ENCODE measurements around the gene FZR1. TPM values are rescaled to one million over a fixed set of nuclear protein-coding genes. Genes with fewer than 3 reads are reported as not detected.

Gene FZR1
- total and polyA plus RNA-seq, 2 of the 13 experiments (the other 11 are each of a cell fraction or from before 2014, with no cell fraction given) = 29.0 to 30.8 TPM

DNA sequence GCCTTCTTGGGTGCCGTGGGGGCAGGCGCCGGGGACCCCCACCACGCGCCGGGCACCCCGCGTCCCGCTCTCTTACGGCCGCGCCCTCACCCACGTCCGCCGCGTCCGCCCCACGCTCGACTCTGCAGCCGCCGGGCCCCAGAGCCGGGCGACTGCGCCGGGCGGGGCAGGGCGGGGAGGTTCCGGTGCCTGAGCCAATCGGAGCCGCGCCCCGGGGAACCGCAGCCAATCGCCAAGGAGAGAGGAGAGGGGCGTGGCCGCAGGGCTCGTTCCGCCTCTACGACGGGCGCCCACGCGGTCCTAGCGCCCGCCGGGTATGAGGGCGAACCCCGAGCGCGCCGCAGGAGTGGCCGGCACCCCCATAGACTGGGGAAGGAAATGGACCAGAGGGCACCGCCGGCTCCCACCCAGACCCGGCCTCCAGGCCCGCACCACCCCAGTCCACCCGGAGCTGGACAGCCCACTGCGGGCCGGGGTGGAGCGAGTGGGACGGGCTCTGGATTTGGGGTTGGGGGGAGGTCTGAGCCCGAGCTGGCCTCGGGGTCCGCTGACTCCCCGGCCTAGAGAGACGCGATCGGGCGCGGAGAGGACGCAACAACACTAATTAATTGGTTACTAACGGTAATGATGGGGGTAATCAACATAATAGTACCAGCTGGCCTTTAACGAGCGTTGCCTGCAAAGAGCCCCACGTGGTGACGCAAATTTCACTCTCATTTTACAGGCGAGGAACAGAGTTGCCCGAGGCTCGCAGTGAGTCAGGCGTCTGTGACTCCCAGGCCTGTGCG is 51.5 kb downstream of the FZR1 start, which contains the start of gene MFSD12 (continued):
- TF ChIP-seq SRSF1 (optimal IDR thresholded peaks at IDR 0.05; ENCODE audit: low read depth, low read length) (no peak), MAFK (conservative IDR thresholded peaks at IDR 0.05 in 1 of 2, IDR thresholded peaks at IDR 0.05 in 1 of 2; ENCODE audit: low read length in 2 of 2) (no peak), ZMYM4 (CRISPR knock-in tag; IDR thresholded peaks at IDR 0.05) (peak; percentile 86), GLI4 (CRISPR knock-in tag; IDR thresholded peaks at IDR 0.05; ENCODE audit: borderline replicate concordance) (0 out of 2 replicates have a peak, but pooled peaks have one; percentile 16), ZFP62 (CRISPR knock-in tag; IDR thresholded peaks at IDR 0.05) (no peak), ZNF264 (CRISPR knock-in tag; IDR thresholded peaks at IDR 0.05) (no peak), ATF7-NPFF (CRISPR knock-in tag; IDR thresholded peaks at IDR 0.05; ENCODE audit: low read depth) (peak; percentile 55; the same call in 1 of the 2 replicates), MEF2D (CRISPR knock-in tag; IDR thresholded peaks at IDR 0.05) (no peak), TP53 (CRISPR knock-in tag; conservative IDR thresholded peaks at IDR 0.05) (no peak), SNAPC2 (CRISPR knock-in tag; IDR thresholded peaks at IDR 0.05) (0 out of 2 replicates have a peak, but pooled peaks have one; percentile 45), TARDBP (CRISPR knock-in tag; IDR thresholded peaks at IDR 0.05) (peak; percentile 71), POGZ (CRISPR knock-in tag; IDR thresholded peaks at IDR 0.05) (peak; percentile 70; the same call in 1 of the 2 replicates), ZSCAN25 (CRISPR knock-in tag; IDR thresholded peaks at IDR 0.05) (peak; percentile 60; the same call in 1 of the 2 replicates), ZNF790 (CRISPR knock-in tag; IDR thresholded peaks at IDR 0.05; ENCODE audit: borderline replicate concordance) (peak; percentile 33; the same call in 1 of the 2 replicates), ZNF512 (CRISPR knock-in tag; IDR thresholded peaks at IDR 0.05) (no peak), ZKSCAN1 (IDR thresholded peaks at IDR 0.05; ENCODE audit: low read length) (no peak), PHF20 (CRISPR knock-in tag; IDR thresholded peaks at IDR 0.05) (no peak), ZNF335 (CRISPR knock-in tag; IDR thresholded peaks at IDR 0.05) (peak; percentile 79; the same call in 1 of the 2 replicates)
- TF ChIP-seq, protein P1, sequence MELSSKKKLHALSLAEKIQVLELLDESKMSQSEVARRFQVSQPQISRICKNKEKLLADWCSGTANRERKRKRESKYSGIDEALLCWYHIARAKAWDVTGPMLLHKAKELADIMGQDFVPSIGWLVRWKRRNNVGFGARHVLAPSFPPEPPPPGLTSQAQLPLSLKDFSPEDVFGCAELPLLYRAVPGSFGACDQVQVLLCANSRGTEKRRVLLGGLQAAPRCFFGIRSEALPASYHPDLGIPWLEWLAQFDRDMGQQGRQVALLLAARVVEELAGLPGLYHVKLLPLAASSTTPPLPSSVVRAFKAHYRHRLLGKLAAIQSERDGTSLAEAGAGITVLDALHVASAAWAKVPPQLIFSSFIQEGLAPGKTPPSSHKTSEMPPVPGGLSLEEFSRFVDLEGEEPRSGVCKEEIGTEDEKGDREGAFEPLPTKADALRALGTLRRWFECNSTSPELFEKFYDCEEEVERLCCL (CRISPR knock-in tag; IDR thresholded peaks at IDR 0.05; ENCODE audit: borderline replicate concordance) = 0 out of 2 replicates have a peak, but pooled peaks have one; percentile 75
- TF ChIP-seq, protein P2, sequence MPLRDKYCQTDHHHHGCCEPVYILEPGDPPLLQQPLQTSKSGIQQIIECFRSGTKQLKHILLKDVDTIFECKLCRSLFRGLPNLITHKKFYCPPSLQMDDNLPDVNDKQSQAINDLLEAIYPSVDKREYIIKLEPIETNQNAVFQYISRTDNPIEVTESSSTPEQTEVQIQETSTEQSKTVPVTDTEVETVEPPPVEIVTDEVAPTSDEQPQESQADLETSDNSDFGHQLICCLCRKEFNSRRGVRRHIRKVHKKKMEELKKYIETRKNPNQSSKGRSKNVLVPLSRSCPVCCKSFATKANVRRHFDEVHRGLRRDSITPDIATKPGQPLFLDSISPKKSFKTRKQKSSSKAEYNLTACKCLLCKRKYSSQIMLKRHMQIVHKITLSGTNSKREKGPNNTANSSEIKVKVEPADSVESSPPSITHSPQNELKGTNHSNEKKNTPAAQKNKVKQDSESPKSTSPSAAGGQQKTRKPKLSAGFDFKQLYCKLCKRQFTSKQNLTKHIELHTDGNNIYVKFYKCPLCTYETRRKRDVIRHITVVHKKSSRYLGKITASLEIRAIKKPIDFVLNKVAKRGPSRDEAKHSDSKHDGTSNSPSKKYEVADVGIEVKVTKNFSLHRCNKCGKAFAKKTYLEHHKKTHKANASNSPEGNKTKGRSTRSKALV (CRISPR knock-in tag; IDR thresholded peaks at IDR 0.05) = no peak
- TF ChIP-seq, protein P3, sequence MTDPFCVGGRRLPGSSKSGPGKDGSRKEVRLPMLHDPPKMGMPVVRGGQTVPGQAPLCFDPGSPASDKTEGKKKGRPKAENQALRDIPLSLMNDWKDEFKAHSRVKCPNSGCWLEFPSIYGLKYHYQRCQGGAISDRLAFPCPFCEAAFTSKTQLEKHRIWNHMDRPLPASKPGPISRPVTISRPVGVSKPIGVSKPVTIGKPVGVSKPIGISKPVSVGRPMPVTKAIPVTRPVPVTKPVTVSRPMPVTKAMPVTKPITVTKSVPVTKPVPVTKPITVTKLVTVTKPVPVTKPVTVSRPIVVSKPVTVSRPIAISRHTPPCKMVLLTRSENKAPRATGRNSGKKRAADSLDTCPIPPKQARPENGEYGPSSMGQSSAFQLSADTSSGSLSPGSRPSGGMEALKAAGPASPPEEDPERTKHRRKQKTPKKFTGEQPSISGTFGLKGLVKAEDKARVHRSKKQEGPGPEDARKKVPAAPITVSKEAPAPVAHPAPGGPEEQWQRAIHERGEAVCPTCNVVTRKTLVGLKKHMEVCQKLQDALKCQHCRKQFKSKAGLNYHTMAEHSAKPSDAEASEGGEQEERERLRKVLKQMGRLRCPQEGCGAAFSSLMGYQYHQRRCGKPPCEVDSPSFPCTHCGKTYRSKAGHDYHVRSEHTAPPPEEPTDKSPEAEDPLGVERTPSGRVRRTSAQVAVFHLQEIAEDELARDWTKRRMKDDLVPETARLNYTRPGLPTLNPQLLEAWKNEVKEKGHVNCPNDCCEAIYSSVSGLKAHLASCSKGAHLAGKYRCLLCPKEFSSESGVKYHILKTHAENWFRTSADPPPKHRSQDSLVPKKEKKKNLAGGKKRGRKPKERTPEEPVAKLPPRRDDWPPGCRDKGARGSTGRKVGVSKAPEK (CRISPR knock-in tag; IDR thresholded peaks at IDR 0.05; ENCODE audit: borderline replicate concordance) = no peak

Data from HepG2 (cell line).